GM12892 (cell line): Measurements from ENCODE around the gene LNP1.

ENCODE experiments used
- POLR2A ChIP-seq: IDR thresholded peaks from 2 replicates; pipeline ENCODE4 v1.6.1; 2011; ENCODE audit warnings: low read depth, low read length, control low read depth
- POLR2AphosphoS5 ChIP-seq: IDR thresholded peaks from 2 replicates; pipeline ENCODE4 v1.6.1; 2011; ENCODE audit warnings: low read depth, low read length, control low read depth

DNA sequence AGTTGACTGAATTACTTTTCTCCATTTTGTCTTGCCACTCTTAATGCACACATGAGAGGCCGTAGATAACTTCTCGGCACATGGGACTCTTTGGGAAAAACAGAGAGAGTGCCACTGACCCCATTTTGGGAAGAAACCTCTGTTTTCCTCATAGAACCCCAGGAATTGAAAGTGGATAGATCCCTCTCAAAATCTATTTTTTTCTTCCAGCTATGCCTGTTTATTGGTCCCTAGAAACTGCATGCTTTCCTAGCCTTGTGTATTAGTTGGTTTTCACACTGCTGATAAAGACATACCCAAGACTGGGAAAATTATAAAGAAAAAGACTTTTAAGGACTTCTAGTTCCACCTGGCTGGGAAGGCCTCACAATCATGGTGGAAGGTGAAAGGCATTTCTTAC, 67.3 kb downstream of the LNP1 start:
- no peak for TF ChIP-seq POLR2AphosphoS5
- TF ChIP-seq POLR2A = no peak
